GM12875 (cell line): ENCODE results near the gene CALN1.
"Not testable (repeated sequence)": the region's sequence is repeated elsewhere in the genome, so short reads cannot be mapped to it uniquely, and the experiment has no call there.

Experiments used
- H3K4me3 ChIP-seq: one replicate; pipeline ENCODE4 v1.5.1; 2011; ENCODE audit warnings: low read depth, low read length, control low read depth
- TF ChIP-seq, protein P1 (sequence below): IDR thresholded peaks from 2 replicates; pipeline ENCODE4 v1.5.1; 2011; ENCODE audit warnings: low read depth, mild to moderate bottlenecking, control low read depth, inconsistent platforms, low read length, moderate library complexity, borderline replicate concordance; ENCODE audit not compliant: insufficient read depth

The CALN1 gene

DNA sequence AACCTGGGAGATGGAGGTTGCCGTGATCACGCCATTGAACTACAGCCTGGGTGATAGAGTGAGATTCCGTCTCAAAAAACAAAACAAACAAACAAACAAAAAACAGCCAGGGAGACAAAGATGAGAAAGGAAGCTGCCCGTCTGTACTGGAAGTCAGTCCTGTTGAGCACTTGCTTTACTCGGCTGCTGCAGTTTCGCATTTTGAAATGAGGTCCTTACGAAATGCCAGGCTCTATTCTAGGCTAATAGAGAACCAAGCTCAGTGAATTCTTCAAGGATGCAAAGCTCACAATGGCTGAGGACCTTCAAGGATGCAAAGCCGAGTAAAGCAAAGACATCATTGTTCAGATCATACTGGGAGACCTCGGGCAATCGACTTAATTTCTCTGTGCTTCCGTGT, 333.3 kb downstream of the CALN1 start:
- H3K4me3 ChIP-seq: no peak overlapping the region
- TF ChIP-seq, protein P1, sequence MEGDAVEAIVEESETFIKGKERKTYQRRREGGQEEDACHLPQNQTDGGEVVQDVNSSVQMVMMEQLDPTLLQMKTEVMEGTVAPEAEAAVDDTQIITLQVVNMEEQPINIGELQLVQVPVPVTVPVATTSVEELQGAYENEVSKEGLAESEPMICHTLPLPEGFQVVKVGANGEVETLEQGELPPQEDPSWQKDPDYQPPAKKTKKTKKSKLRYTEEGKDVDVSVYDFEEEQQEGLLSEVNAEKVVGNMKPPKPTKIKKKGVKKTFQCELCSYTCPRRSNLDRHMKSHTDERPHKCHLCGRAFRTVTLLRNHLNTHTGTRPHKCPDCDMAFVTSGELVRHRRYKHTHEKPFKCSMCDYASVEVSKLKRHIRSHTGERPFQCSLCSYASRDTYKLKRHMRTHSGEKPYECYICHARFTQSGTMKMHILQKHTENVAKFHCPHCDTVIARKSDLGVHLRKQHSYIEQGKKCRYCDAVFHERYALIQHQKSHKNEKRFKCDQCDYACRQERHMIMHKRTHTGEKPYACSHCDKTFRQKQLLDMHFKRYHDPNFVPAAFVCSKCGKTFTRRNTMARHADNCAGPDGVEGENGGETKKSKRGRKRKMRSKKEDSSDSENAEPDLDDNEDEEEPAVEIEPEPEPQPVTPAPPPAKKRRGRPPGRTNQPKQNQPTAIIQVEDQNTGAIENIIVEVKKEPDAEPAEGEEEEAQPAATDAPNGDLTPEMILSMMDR: no peak

DNA sequence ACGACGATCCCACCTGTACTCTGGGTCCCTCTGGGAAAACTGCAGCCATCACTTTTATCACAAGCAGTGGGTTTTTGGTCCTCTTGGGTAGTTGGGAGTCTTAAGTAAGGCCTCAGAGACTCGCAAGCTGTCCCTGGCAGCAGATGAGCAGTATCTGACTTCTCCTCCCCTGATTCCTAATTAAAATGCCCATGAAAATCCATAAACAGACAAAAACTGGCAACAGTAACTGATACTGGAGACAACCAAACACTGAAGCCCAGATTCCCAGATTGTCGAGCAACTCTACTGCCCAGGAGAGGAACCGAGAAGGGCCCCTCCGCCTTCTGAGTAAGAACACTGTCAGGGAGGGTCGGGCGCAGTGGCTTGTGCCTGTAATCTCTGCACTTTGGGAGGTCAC, 333.8 kb downstream of the CALN1 start:
- TF ChIP-seq, protein P1: no peak
- H3K4me3 ChIP-seq: no peak overlapping the region

DNA sequence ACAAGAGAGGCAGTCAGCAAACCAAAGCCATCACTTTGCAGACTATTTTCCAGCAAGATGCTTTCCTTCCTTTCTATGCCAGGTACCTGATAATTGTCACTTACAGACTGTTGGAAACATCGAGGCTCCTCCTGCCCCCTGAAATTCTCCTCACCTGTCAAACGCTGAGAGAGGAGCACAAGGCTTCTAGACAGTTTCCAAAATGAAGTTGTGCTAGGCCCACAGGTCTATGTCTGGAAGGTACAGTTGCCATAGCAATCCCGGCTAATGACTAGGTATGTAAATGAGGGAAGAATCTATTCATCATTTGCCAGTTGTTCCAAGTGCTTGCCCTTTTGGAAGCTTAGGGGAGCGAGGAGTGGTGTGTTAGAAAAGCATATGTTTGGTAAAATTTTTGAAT, 334.4 kb downstream of the CALN1 start:
- H3K4me3 ChIP-seq: no peak overlapping the region
- TF ChIP-seq, protein P1: no peak

DNA sequence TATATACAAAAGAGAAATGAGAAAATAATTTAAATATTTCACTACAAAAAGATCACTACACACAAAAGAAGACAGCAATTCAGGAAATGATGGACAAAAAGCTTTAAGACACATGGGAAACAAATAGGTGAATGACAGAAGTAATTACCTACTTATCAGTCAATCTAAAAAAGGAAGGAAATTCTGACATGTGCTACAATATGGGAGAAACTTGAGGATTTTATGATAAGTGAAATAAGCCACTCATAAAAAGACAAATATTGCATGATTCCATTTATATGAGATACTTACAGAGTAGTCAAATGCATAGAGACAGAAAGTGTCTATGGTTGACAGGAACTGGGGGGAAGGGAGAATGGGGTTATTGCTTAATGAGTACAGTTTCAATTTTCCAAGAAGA, 339.2 kb downstream of the CALN1 start:
- TF ChIP-seq, protein P1: no peak
- no peak overlapping the region for H3K4me3 ChIP-seq

DNA sequence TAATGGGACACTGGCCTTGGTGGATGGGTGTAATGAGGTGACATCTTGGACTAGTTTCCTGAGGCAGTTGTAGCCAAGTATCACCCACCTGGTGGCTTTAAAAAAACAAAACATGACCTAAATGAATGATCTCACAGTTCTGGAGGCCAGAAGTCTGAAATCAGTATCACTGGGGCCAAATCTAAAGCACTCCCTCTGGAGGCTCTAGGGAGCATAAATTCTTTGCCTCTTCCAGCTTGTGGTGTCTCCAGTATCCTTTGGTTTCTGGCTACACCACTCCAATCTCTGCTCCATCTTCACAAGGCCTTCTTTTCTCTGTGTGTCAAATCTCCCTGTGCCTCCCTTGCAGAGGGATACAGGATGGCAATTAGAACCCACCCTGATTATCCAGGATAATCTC, 342.9 kb downstream of the CALN1 start:
- H3K4me3 ChIP-seq: no peak overlapping the region
- TF ChIP-seq, protein P1: no peak

DNA sequence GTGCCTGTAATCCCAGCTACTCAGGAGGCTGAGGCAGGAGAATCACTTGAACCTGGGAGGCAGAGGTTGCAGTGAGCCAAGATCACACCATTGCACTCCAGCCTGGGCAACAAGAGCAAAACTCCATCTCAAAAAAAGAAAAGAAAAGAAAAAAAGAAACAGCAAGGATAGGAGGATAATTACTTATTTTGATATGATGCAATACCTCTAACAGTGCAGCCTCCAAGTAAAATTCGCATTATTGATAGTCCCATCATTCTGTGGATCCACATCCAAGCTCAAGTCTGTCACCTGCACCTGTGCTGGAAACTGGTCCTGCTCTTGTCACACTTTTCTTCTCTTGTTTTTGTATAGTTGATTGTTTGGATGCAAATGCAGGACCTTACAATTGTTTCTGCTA, 346.4 kb downstream of the CALN1 start:
- H3K4me3 ChIP-seq: not testable (repeated sequence)

DNA sequence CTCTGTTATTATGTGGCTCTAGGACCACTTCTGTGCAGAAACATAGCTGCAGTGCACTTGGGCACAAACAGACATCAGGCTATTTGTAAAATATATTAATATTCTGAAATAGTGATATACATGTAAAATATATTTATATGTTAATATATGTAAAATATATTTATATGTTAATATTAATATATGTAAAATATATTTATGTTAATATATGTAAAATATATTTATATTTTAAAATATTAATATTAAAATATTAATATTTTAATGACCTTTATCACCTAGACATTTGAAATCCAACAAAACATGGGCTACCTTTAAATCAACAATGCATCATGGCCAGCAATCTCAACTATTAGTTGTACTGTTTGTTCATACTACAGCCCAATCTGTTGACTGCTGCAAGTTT, 347.2 kb downstream of the CALN1 start:
- H3K4me3 ChIP-seq: no peak overlapping the region
- TF ChIP-seq, protein P1: no peak

DNA sequence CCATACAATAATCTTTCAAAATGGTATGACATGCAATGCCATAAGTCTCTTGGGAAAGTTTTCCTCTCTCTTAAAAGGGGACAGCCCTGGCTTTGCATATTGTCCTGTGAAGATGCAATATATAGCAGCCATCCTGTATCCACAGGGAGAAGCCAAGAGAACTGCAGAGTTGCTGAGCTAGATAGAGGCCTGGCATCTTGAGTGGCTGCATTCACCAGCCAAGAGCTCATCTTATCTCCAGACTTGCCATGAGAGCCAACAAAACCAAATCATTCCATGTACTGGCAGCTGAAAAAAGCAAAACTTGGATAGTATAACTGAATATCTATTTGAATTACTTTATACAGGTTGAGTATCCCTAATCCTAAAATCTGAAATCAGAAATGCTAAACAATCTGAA, 348.8 kb downstream of the CALN1 start:
- TF ChIP-seq, protein P1: no peak
- H3K4me3 ChIP-seq: no peak overlapping the region
